GM10266 (cell line): ENCODE results near the gene SHISAL1.

Experiments used
- DNase-seq: peaks from one replicate; pipeline ENCODE4 v3.0.0; 2012; ENCODE audit errors: extremely low spot score
- TF ChIP-seq, protein P1 (sequence below): IDR thresholded peaks from 2 replicates; pipeline ENCODE4 v1.5.1; 2012; ENCODE audit warnings: mild to moderate bottlenecking, low read depth; ENCODE audit not compliant: control insufficient read depth, insufficient read depth; ENCODE audit errors: missing control alignments

Gene SHISAL1

DNA sequence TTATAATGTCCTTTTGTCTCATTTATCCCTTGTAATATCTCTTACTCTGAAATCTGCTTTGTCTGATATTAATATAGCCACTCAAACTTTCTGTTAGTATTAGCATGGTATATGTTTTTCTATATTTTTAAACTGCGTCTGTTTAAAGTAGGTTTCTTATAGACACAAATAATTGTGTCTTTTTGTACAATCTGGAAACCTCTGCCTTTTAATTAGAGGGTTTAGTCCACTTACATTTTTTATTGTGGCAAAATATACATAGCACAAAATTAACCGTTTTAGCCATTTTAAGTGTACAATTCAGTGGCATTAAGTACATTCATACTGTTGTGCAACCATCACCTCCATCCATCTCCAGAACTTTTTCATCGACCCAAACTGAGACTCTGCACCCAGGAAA, 103.4 kb downstream of the SHISAL1 start:
- TF ChIP-seq, protein P1, sequence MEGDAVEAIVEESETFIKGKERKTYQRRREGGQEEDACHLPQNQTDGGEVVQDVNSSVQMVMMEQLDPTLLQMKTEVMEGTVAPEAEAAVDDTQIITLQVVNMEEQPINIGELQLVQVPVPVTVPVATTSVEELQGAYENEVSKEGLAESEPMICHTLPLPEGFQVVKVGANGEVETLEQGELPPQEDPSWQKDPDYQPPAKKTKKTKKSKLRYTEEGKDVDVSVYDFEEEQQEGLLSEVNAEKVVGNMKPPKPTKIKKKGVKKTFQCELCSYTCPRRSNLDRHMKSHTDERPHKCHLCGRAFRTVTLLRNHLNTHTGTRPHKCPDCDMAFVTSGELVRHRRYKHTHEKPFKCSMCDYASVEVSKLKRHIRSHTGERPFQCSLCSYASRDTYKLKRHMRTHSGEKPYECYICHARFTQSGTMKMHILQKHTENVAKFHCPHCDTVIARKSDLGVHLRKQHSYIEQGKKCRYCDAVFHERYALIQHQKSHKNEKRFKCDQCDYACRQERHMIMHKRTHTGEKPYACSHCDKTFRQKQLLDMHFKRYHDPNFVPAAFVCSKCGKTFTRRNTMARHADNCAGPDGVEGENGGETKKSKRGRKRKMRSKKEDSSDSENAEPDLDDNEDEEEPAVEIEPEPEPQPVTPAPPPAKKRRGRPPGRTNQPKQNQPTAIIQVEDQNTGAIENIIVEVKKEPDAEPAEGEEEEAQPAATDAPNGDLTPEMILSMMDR = no peak
- DNase-seq = no peak

DNA sequence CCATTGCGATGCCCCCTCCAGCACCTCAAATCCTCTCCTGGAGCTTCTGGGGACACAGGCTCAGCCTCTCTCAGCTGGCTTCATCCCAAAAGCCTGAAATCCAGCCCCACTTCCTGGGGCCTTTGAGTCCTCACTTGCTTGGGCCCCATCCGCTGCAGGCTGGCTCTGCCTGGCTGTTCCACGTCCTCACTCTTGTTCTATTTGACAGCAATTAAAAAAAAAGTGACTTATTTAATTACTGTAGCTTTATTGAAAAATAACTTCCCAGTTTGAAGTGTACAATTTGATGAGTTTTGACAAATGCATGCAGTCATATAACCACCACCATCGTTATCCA, 104.8 kb downstream of the SHISAL1 start:
- DNase-seq = no peak

GRCh38 chr22:44207173-44207980, 105.4 kb downstream of the SHISAL1 start:
- DNase-seq = no peak
- TF ChIP-seq, protein P1 = no peak

More for the DNA sequence above, 104.8 kb downstream of the SHISAL1 start:
- TF ChIP-seq, protein P1 = no peak

DNA sequence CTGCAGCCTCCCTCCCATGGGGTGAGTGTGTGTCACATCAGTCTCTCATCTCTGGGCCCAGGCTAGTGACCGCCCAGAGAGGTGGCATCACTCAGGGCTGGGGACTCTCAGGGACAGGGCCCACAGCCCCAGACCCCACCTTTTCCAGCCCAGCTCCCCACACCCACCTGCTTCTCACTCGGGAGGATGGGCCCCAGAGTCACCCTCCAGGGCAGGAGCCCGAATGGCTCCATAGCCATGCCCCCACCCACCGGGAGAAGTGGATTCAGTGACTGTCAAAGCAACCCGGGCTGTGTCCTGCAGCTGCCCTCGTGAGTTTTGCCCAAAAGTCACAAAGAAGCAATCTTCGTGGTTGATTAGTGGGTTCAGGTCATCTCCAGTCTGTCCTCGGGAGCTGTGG, 106.1 kb downstream of the SHISAL1 start:
- DNase-seq = no peak
- TF ChIP-seq, protein P1 = no peak

GRCh38 chr22:44206330-44206645, 106.5 kb downstream of the SHISAL1 start:
- no peak for DNase-seq

GRCh38 chr22:44205516-44206329, 107.0 kb downstream of the SHISAL1 start:
- TF ChIP-seq, protein P1 = no peak
- no peak for DNase-seq

More at GRCh38 chr22:44206330-44206645, 106.5 kb downstream of the SHISAL1 start:
- TF ChIP-seq, protein P1 = no peak
